ENCODE data around the gene CTNNA3.

CTNNA3 gene

DNA sequence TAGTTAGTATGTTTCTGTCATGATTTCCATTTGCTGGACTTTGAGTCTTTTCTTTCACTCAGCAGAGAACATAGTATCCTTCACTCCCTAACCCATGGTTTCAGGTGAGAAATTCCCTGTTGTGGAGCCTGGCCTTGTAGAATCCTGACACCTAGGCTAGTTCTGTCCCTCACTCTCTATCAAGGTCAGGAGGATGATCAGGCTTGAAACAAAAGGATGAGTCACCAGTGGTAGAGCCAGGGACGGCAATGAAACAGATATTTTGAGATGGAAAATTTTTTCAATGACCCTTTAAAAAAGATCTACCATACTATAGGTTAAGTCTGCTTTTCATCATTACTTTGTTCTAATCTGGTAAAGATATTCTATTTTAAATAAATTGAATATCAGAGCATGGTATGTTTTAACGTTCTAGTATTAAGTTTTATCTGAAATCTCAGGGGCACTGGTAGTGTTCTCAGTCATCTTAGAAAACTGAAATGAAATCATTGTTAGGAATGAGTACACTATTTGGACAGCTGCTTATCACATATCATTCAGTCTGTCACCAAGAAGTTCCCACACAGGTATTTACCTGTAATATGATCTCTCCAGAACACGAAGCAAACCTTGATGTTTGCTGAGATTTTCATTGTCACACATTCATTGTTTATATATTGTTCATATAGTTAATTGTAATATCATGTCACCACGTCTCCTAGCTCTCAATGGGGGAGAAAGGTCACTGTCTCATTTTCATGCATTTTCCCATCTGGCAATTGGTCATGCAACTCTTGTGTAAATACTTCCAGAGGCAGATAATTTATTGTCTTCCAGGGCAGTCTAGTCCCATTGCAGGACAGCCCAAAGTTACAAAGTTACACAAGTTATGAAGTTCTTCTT is 1070.0 kb downstream of the CTNNA3 start:
- DNase-seq, result peak; percentile 67 to 72

- no peak for DNase-seq
Observed at GRCh38 chr10:66622050-66622449, 1073.9 kb downstream of the CTNNA3 start.

DNA sequence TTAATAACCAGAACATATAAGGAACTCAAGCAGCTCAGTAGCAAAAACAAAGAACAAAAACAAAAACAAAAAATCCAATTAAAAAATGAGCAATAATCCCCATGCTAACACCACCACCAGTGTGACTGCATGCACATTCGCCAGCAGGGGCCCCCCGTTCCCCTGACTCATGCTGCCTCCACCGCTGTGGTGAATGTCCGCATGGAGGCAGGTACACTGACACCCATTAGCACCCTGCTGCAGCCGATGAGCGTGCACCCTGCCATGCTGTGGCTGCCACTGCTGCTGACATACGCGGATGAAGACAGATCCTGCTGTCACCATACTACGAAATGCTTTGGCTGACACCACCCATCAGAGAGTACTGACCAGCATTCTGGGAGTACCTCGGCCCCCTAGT is 1091.8 kb downstream of the CTNNA3 start:
- no peak for DNase-seq

- no peak for DNase-seq
Observed at GRCh38 chr10:66591865-66592264, 1104.1 kb downstream of the CTNNA3 start.

DNA sequence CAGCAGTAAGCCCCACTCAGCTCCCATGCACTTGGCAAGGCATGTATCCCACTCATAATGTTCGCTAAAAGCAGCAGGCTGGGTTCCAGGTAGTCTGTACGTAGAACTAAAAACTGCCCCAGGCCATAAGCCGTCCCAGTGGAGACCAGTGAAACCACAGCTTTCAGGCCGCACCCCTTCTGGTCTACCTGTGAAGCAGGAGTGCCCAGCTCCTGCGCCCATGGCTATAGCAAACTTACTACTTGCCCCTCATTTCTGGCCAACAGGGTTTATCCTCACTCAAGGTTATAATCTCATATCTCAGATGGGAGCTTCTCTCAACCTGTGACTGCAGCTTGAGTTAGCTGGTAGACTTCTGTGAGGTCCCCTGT is 1108.3 kb downstream of the CTNNA3 start:
- no peak for DNase-seq

- DNase-seq, result no peak
Observed at GRCh38 chr10:66586897-66587679, 1108.9 kb downstream of the CTNNA3 start.

DNA sequence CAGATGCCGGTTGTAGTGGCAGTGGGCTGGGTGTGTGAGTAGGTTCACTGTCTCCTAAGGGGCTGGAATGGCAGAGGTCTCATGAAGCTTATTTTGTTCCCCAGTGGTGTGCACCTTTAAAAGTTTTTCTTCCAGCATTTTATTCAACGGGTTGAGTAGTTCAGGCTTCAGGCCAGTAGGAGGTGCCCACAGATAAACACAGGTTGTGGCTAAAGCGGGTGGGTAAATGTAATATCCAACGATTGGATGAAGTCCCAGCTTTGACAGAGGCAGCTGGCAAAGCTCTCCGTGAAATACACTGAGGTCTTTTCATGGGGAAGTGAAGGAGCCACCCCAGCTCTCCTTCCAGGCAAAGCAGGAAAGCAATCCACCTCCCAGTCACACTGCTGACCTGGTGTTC is 1109.9 kb downstream of the CTNNA3 start:
- DNase-seq, result no peak

DNA sequence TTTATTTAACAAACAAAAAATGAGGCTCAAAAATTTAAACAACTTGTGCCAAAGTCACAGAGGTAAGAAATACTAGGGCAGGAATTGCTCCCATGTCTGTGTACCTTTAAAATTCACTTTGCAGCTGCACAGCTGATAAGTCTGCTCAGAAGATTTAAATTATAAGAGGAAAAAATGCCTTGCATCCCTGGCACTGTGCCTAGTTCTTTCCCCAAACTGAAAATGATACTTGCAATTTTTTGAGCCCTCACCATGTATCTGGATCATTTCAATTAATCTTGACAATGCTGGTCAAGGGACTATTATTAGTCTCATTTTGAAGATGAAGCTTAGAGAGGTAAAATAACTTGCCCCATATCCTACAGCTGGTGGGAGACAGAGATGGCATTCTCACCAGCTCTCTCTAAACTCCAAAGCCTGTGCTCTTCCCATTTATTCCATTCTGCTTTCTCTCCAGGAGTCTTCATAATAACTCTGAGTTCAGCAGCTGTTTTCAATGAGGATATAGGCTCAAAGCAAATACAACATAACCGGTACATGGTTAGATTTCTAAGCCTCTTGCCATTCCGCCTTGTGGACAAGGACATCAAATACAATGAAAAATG is 1120.6 kb downstream of the CTNNA3 start:
- no peak for DNase-seq

DNA sequence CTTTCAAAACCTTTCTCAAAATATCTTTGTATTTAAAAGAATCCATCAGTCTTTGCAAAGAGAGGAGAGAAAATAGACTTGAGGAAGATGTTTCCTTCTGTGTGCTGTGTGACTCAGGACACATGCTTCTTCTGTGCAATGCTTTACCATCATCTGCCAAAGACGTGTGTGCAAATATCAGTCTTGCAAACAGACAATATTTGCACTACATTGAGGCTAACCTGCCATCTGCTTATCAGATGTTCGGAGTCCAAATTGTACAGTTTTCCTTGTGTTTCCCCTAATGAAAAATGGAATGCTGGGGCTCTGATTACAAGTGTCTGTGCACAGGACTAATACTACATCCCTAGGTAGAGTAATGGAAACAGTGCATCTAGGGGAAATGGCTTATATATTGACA is 1123.3 kb downstream of the CTNNA3 start:
- peak in 1 of 2 experiments; percentile 29 for DNase-seq

DNA sequence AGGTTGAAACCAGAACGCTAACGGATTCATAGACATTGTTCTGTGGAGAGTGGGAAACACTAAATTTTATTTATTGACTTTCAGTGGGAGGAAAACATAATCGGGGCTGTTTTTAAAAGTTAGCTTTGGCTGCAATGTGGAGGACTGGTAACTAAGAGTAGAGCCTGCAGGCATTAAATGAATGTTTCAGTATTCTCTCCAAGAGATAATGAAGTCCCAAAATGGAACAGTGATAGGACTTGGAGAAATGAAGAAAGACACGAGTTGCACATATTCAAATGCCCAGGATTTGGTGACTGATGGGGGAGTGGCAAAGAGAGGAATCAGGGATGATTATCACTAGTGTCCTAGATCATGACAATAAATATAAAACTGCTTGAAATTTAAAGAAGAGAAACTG is 1130.0 kb downstream of the CTNNA3 start:
- DNase-seq, result no peak

GRCh38 chr10:66564287-66564686 is 1131.7 kb downstream of the CTNNA3 start:
- no peak for DNase-seq

DNA sequence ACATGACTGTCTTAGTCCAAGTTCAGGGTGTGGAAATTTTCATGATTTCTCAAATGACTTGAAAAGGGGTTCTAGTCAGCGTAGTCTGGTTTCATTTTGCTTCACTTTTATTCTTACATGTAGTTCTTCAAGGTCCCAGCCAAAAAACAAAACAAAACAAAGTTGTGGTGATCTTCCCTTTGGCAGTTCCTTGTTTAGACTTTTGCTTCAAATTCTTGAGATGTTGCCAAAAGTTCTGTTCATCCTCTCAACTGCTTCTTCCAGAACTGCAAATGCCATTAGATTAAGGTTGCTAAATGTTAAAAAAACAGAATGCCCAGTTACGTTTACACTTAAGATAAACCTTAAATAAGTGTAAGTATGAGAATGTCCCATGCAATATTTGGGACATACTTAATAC is 1140.9 kb downstream of the CTNNA3 start:
- no peak for DNase-seq

DNA sequence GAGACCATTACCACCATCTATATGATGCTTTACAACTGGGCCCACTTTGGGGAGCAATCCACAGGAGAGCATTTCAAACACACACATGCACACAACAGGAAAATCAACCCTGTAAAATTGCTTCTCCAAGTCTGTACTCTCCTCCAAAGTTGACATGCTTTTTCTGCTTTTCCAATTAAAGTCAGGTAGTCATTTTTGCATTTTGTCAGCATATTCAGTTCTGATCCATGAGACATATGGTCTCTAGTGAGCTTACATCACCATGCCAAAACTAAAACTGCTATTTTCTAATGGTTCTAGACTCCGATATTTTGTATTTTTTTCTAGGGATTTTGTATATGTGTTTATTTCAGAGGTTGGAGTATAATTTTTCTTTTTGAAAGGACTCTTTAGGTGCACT is 1143.7 kb downstream of the CTNNA3 start:
- DNase-seq, result no peak

DNA sequence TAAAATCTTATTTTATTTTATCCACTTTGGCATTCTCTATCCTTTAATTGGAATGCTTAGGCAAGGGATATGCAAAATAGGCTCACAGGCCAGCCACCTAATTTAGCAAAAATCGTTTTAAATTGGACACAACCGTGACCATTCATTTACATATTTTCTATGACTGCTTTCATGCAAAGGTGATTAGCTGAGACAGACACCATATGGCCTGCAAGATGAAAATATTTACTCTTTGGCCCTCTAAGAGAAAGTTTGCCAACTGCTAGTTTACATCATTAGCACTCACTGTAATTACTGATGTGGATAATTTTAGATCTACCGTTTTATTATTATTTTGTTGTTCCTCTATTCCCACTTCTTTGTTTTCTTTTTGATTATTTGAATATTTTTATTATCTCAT is 1145.6 kb downstream of the CTNNA3 start:
- no peak for DNase-seq

DNA sequence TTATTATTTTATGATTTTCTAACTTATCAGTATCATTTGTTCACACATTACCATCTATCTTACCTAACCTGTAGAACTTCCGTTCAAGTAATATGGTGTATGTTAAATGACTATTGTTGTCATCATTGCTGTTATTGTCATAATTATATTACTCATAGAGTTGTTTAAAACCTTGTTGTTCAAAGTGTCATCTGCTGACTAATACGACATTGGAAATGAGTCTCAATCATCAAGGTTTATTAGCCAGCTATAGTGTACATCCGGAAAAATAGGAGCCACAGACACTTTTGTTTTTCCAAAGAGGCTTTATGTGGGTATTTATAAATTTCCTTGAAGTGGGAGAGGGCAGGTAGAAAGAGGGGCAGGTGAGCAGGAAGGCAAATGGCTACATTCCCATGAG is 1157.1 kb downstream of the CTNNA3 start:
- DNase-seq, result no peak

DNA sequence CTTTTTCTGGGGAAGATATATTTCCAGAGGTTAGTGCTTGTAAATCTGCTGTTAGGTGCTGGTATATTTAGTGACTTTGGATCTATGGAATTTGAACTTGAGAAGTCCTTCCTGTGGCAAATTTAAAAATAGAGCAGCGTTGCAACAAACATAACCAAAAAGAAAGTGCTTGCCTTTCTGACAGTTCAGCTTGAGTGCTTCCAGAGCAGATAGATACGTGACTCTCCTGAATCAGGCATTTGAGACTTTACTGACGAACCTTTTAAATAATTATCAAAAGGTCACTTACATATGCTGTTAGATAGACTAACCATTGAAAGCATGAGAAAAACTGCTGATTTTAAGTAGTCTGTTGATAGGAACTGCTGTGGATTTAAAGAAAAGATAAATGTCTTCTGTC is 1157.6 kb downstream of the CTNNA3 start:
- DNase-seq, result no peak

GRCh38 chr10:66537186-66537585 is 1158.8 kb downstream of the CTNNA3 start:
- no peak for DNase-seq

DNA sequence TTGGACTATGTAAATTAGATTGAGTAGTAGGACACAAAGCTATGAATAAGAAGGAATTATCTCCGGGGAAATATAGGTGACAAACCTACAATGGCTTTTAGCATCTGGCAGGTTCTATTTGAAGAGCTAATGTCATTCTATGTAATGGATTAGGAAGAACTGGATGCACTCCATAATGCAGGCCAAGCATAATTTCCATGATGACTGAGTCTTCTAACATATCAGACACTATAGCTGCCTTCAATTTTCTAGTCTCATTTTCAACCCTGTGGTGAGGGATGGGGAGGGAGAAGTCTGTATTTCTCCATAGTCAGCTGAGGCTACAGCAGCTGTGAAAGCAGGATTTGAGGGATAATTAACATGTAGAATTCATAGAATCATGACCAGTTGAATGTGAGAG is 1160.6 kb downstream of the CTNNA3 start:
- no peak for DNase-seq

GRCh38 chr10:66534866-66535265 is 1161.1 kb downstream of the CTNNA3 start:
- DNase-seq, result no peak

- no peak for DNase-seq
Observed at GRCh38 chr10:66521506-66521905, 1174.5 kb downstream of the CTNNA3 start.

GRCh38 chr10:66519616-66520015 is 1176.4 kb downstream of the CTNNA3 start:
- no peak for DNase-seq

DNA sequence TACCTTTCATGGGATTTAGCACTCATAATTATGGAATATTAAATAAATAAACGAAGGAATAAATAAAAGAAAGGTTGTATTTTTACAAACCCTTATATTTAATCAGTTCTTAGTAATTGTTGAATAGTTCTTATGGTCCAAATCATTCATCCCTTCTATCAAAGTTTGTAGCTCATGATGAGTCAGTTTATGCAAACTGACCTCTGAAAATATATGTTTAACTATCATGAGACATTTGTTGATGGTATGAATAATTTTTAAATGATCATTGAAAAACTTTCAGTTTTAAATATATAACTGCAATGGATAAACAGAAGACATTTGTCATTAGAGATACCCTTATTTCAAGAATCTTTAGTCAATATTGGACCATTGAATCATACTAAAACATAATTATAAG is 1181.3 kb downstream of the CTNNA3 start:
- DNase-seq, result no peak

GRCh38 chr10:66513504-66513903 is 1182.5 kb downstream of the CTNNA3 start:
- DNase-seq, result no peak
